NCI-H2227 treated with DMSO at 0.1 percent for 48 hours (cell line): ENCODE data around the gene SHROOM3.

ENCODE experiments used
- DNase-seq: peaks from one replicate; lab custom pipeline; 2025; lab: John Stamatoyannopoulos, UW

Gene SHROOM3

GRCh38 chr4:76624931-76625715 lies 190.1 kb downstream of the SHROOM3 start:
- no peak for DNase-seq

- DNase-seq, result no peak
These were observed 191.8 kb downstream of the SHROOM3 start for GRCh38 chr4:76626686-76627465.

GRCh38 chr4:76628251-76628650 lies 193.2 kb downstream of the SHROOM3 start:
- no peak for DNase-seq

GRCh38 chr4:76630741-76631140 lies 195.7 kb downstream of the SHROOM3 start:
- DNase-seq, result no peak

GRCh38 chr4:76634220-76634619 lies 199.2 kb downstream of the SHROOM3 start:
- no peak for DNase-seq

GRCh38 chr4:76637712-76638361 lies 202.8 kb downstream of the SHROOM3 start:
- no peak for DNase-seq

- DNase-seq, result no peak
These were observed 204.3 kb downstream of the SHROOM3 start for GRCh38 chr4:76639288-76639687.

GRCh38 chr4:76640353-76640910 lies 205.4 kb downstream of the SHROOM3 start:
- no peak for DNase-seq

GRCh38 chr4:76641351-76641750 lies 206.3 kb downstream of the SHROOM3 start:
- no peak for DNase-seq

GRCh38 chr4:76641758-76642157 lies 206.7 kb downstream of the SHROOM3 start:
- DNase-seq, result no peak

- no peak for DNase-seq
These were observed 209.9 kb downstream of the SHROOM3 start for GRCh38 chr4:76644831-76645485.

- no peak for DNase-seq
These were observed 214.1 kb downstream of the SHROOM3 start for GRCh38 chr4:76649086-76649485.

- no peak for DNase-seq
These were observed 216.6 kb downstream of the SHROOM3 start for GRCh38 chr4:76651616-76652015.

GRCh38 chr4:76652389-76652788 lies 217.4 kb downstream of the SHROOM3 start:
- no peak for DNase-seq

- no peak for DNase-seq
These were observed 219.1 kb downstream of the SHROOM3 start for GRCh38 chr4:76654084-76654483.

- no peak for DNase-seq
These were observed 219.8 kb downstream of the SHROOM3 start for GRCh38 chr4:76654791-76655190.

- DNase-seq, result no peak
These were observed 220.8 kb downstream of the SHROOM3 start for GRCh38 chr4:76655566-76656479.

- DNase-seq, result no peak
These were observed 222.4 kb downstream of the SHROOM3 start for GRCh38 chr4:76657443-76657842.

GRCh38 chr4:76658231-76659102 lies 223.4 kb downstream of the SHROOM3 start:
- DNase-seq, result no peak

GRCh38 chr4:76659103-76659490 lies 224.1 kb downstream of the SHROOM3 start:
- no peak for DNase-seq
